Endothelial cell of umbilical vein (primary cell): ENCODE results near the gene PPP1R18. TPM values are rescaled to one million over a fixed set of nuclear protein-coding genes. Genes with fewer than 3 reads are reported as not detected.

Experiments used
- BruUV-seq: library from RNA; stranded (reverse); fragments of 400-500 nt; replicated peaks from 2 replicates; lab custom pipeline; 2021; lab: Mats Ljungman, UMichigan
- CTCF ChIA-PET: fragments of 300-600, 350-600 bp; sonication (Branson Sonifier 250); formaldehyde crosslinking; loops from one replicate; lab custom pipeline; 2021; ENCODE audit warnings: antibody characterized with exemption, inconsistent platforms; lab: Charles Lee
- POLR2A ChIA-PET: fragments of 300-600, 350-600 bp; sonication (Branson Sonifier 250); formaldehyde crosslinking; loops from one replicate; lab custom pipeline; 2021; ENCODE audit warnings: antibody characterized with exemption, inconsistent platforms; lab: Charles Lee
- DNase-seq: peaks from one replicate; pipeline ENCODE4 v3.0.0-alpha.2; 2011; ENCODE audit warnings: low read depth, low spot score
- FAIRE-seq: peaks from 2 replicates; lab custom pipeline; 2011; peaks lifted over from hg19 to GRCh38; lab: Jason Lieb, UNC
- H2AFZ ChIP-seq: 2 replicates; pipeline ENCODE4 v1.6.0; 2012; ENCODE audit warnings: low read depth, low read length, control low read depth, inconsistent platforms
- H3K27ac ChIP-seq: 2 replicates; pipeline ENCODE4 v1.5.1; 2011; ENCODE audit warnings: low read depth, mild to moderate bottlenecking, control low read depth, low read length, moderate library complexity; ENCODE audit not compliant: insufficient read depth
- H3K27me3 ChIP-seq, 2 experiments: 2 replicates each; pipeline versions ENCODE4 v1.6.0 to v1.6.1; 2011; ENCODE audit warnings: low read length in 2 of 2, mixed read lengths in 1 of 2; ENCODE audit not compliant: control insufficient read depth in 2 of 2, insufficient read depth in 2 of 2
- H3K36me3 ChIP-seq, 2 experiments: 2 replicates in 1 of 2; 3 replicates in 1 of 2; pipeline ENCODE4 v1.5.1; 2011; ENCODE audit warnings: low read length in 2 of 2, mild to moderate bottlenecking in 1 of 2, moderate library complexity in 1 of 2; ENCODE audit not compliant: control insufficient read depth in 2 of 2, insufficient read depth in 2 of 2; ENCODE audit errors: extremely low read depth in 1 of 2
- H3K4me1 ChIP-seq: 3 replicates; pipeline ENCODE4 v1.5.1; 2011; ENCODE audit warnings: mild to moderate bottlenecking, low read length; ENCODE audit not compliant: control insufficient read depth, insufficient read depth; ENCODE audit errors: extremely low read depth
- H3K4me2 ChIP-seq: 2 replicates; pipeline ENCODE4 v1.6.1; 2011; ENCODE audit warnings: low read length, control low read depth, mixed read lengths; ENCODE audit not compliant: insufficient read depth
- H3K4me3 ChIP-seq, 3 experiments: fragments of 200-600 bp in 1 of 3; sonication (generic), shearing (Covaris generic) in 1 of 3; replicated peaks in 1 of 3; 2 replicates each; pipeline ENCODE4 v1.5.1; 2011 to 2016; ENCODE audit warnings: control low read depth in 3 of 3, low read length in 3 of 3, mild to moderate bottlenecking in 2 of 3, inconsistent platforms in 1 of 3, low read depth in 1 of 3, moderate library complexity in 1 of 3; ENCODE audit not compliant: insufficient read depth in 1 of 3
- H3K79me2 ChIP-seq: 2 replicates; pipeline ENCODE4 v1.6.0; 2012; ENCODE audit warnings: low read length, inconsistent platforms; ENCODE audit not compliant: control insufficient read depth, insufficient read depth
- H3K9ac ChIP-seq: replicated peaks from 2 replicates; pipeline ENCODE3; 2011; ENCODE audit warnings: low read length, control low read depth; ENCODE audit not compliant: insufficient read depth; ENCODE audit errors: extremely low read depth
- H3K9me1 ChIP-seq: replicated peaks from 3 replicates; pipeline ENCODE4 v1.6.0; 2011; ENCODE audit warnings: mild to moderate bottlenecking, low read length; ENCODE audit not compliant: control insufficient read depth, insufficient read depth; ENCODE audit errors: extremely low read depth
- H3K9me3 ChIP-seq: replicated peaks from 2 replicates; pipeline ENCODE4 v1.5.1; 2012; ENCODE audit warnings: low read length, inconsistent platforms; ENCODE audit not compliant: control insufficient read depth, insufficient read depth
- H4K20me1 ChIP-seq: replicated peaks from 2 replicates; pipeline ENCODE3; 2011; ENCODE audit warnings: mild to moderate bottlenecking, low read length; ENCODE audit not compliant: control insufficient read depth, insufficient read depth; ENCODE audit errors: extremely low read depth
- CTCF ChIP-seq, 2 donors: IDR thresholded peaks; 1 replicate in 1 of 2; 2 replicates in 1 of 2; pipeline ENCODE4 v1.5.1; 2011; ENCODE audit warnings: low read length in 2 of 2, mild to moderate bottlenecking in 2 of 2, moderate library complexity in 2 of 2, control low read depth in 1 of 2, inconsistent platforms in 1 of 2, low read depth in 1 of 2; ENCODE audit not compliant: insufficient read depth in 1 of 2; ENCODE audit errors: extremely low read depth in 1 of 2
- EZH2 ChIP-seq: IDR thresholded peaks from 2 replicates; pipeline ENCODE4 v1.6.1; 2012; ENCODE audit warnings: borderline replicate concordance, low read depth, mild to moderate bottlenecking, moderate library complexity, low read length, inconsistent platforms; ENCODE audit not compliant: severe bottlenecking
- FOS ChIP-seq: IDR thresholded peaks from 2 replicates; pipeline ENCODE4 v1.6.1; 2011; ENCODE audit warnings: mild to moderate bottlenecking, low read length, moderate library complexity, borderline replicate concordance; ENCODE audit not compliant: insufficient read depth
- GATA2 ChIP-seq: IDR thresholded peaks from 2 replicates; pipeline ENCODE4 v1.7.0; 2011; ENCODE audit warnings: low read depth, mild to moderate bottlenecking, moderate library complexity, mixed read lengths, low read length; ENCODE audit not compliant: insufficient read length, insufficient read depth
- JUN ChIP-seq: IDR thresholded peaks from 2 replicates; pipeline ENCODE4 v1.6.1; 2011; ENCODE audit warnings: borderline replicate concordance, low read depth; ENCODE audit not compliant: insufficient read length, insufficient read depth
- MYC ChIP-seq: IDR thresholded peaks from one replicate; pipeline ENCODE4 v1.6.1; 2011; ENCODE audit warnings: mild to moderate bottlenecking, low read depth, low read length
- POLR2A ChIP-seq: IDR thresholded peaks from 2 replicates; pipeline ENCODE4 v1.6.1; 2012; ENCODE audit warnings: low read depth, mild to moderate bottlenecking, control low read depth, low read length
- dilution Hi-C: fragments of 300-500 bp; cut with MboI; formaldehyde crosslinking; loops from one replicate; pipeline ENCODE4 v1.15.0; 2019; ENCODE audit warnings: low sequenced_read_pairs; ENCODE audit not compliant: extremely low pct_ligation_motif_present
- intact Hi-C: fragments of 100-400 bp; cut with micrococcal nuclease; formaldehyde crosslinking; loops from one replicate; pipeline ENCODE4 v1.10.0; 2022
- polyA plus RNA-seq, 4 experiments: library from polyadenylated mRNA; depleted of rRNA in 3 of 4; stranded (reverse) in 3 of 4; unstranded in 1 of 4; fragments of >200 nt; gene quantifications; 2 replicates each; pipeline versions ENCODE4 v1.2.1 to v1.2.3, GENCODE V29; 2011 to 2012; ENCODE audit warnings: missing spikeins in 1 of 4
- total RNA-seq: library from RNA; stranded (reverse); gene quantifications from 2 replicates; pipeline ENCODE4 v1.2.3, GENCODE V29; 2021

The PPP1R18 gene
- total and polyA plus RNA-seq, 2 donors (not counting 3 experiments of a cell fraction or from before 2014, with no cell fraction given) = 136 to 173 TPM

- no peaks in the 10 kb centered on the region for H3K9me3 ChIP-seq
- no peaks in the 10 kb centered on the region for H3K27me3 ChIP-seq
- FAIRE-seq = no peak
- no peaks in the 10 kb centered on the region for H4K20me1 ChIP-seq
- H3K9me1 ChIP-seq = no peaks in the 10 kb centered on the region
- BruUV-seq = no TSS peak
- H3K9ac ChIP-seq = no peak overlapping the region
- no peaks in the 10 kb centered on the region for H3K4me1 ChIP-seq
- no peak overlapping the region for H3K4me3 ChIP-seq
- dilution Hi-C loops = no loop called here
- H3K36me3 ChIP-seq = peaks cover 26 to 62% of the 10 kb centered on the region in 2 experiments
- intact Hi-C loops = no loop called here
- TF ChIP-seq JUN = no peak
- no peak for TF ChIP-seq MYC
- no peak for TF ChIP-seq CTCF (IDR thresholded peaks at IDR 0.05; ENCODE audit: extremely low read depth in 1 of 2, insufficient read depth in 1 of 2, low read depth in 1 of 2, low read length in 2 of 2)
- TF ChIP-seq FOS = no peak
- no peak for TF ChIP-seq EZH2
- no peak for TF ChIP-seq GATA2
- TF ChIP-seq POLR2A = no peak
- no peak overlapping the region for H3K27ac ChIP-seq
- H3K4me2 ChIP-seq = no peak overlapping the region
- ChIA-PET POLR2A (no interaction called here), CTCF (no interaction called here)
- no peaks in the 10 kb centered on the region for H3K79me2 ChIP-seq
- H2AFZ ChIP-seq = no peak overlapping the region
- no peak for DNase-seq
Observed at GRCh38 chr6:30657454-30657853, 29.0 kb downstream of the PPP1R18 start.
